ENCODE results near the gene TYW1.
"Not testable (repeated sequence)": the region's sequence is repeated elsewhere in the genome, so short reads cannot be mapped to it uniquely, and the experiment has no call there.

GRCh38 chr7:67196176-67196575, 199.5 kb downstream of the TYW1 start:
- not testable (repeated sequence) for TF ChIP-seq CTCF (IDR thresholded peaks at IDR 0.05; ENCODE audit: poor library complexity); EZH2 (IDR thresholded peaks at IDR 0.05; ENCODE audit: borderline replicate concordance)

Measured in hepatocyte (in vitro differentiated cells).